Measurements from ENCODE around the gene GLB1L.
"Not testable (repeated sequence)": the region's sequence is repeated elsewhere in the genome, so short reads cannot be mapped to it uniquely, and the experiment has no call there.

GLB1L gene

GRCh38 chr2:219280651-219281050 is 35.4 kb upstream of the GLB1L start:
- DNase-seq (ENCODE audit: low read depth in 2 of 2), result no peak

DNA sequence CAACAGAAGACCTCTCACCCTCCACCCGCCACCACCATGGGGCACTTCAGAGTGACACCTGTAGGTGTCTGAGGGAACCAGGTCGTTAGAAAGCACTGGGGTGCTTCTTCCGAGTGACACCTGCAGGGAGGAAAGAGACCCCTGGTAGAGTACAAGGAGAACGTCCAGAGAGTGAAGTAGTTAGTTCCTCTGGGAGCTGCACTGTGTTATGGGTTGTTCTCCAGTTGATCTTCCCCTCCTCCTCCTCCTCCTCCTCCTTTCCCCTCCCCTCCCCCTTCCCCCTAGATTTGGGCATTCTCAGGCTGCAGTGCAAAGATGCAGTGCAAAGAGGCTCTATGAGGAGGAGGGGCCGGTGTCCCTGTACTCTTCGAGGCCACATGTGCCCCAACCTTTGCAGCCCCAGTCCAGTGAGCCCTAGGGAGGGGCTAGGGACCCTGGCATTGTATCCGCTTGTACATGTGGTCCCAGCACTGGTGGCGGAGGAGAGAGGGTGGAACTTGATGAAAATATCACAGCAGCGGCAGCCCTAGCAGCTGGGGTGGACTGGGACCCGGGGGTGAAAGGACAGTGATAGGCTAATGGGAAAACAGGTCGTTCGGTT is 34.8 kb upstream of the GLB1L start:
- DNase-seq (ENCODE audit: low read depth in 2 of 2), result no peak

DNA sequence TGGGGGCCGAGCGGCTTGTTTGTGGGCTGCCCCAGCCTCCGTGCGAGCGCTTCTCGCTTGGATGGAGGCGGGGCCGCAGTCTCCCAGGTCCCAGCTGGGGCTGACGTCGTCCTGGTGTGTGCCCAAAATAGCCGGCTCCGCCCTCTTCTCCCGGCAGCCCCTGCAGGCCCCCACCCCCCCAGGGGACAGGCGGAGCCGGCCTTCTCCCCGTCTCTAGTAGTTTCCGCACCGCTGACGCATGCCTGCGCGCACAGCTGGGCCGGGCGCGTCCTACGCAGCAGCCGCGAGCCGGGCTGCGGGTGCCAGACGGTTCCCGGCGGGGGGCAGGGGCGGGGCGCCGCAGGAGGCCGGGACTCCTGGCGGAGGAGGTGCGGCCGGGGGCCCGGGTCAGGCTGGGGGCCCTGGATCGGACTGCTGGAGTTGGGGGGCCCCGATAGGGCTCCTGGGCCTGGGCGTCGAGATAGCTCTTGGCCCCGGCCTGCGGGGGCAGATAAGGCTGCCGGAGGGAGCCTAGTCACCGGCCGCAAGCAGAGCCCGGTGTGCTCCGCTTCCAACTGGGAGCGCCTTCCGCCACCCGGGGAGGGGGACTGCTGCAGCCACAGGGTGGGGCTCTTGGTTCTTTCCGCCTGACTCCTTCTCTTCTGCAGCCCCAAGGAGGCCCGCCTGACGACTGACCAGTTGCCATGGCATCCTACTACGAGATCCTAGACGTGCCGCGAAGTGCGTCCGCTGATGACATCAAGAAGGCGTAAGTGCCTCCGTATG is 34.1 kb upstream of the GLB1L start, which contains the start of gene DNAJB2:
DNAJB2 (plus strand) TSS at position 216 of the 765 bp plus-strand sequence; CDS start at position 684, 468 bp downstream.
- DNase-seq (ENCODE audit: low read depth in 2 of 2), result peak; percentile 98 to 99

DNA sequence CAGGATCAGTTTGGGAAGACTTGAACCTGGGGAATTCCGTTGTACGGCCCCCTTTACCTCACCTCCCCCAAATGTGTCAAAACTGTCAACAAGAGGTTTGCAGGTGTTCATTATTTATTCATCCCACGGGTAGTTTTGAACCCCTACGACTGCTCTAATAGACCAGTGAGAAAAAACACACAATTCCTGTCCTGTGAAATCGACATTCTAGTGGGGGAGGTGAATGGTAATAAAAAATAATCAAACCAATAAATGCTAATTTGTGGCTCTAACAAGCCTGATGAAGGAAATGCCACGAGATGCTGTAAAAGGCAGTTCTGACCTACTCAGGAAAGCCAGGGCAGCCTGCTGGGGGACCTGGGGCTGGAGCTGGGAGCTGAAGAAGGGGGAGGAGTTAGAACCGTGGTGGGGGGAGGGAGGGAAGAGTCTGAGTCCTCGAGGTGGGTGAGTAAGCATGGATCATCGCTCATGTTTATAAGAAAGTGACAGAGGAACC is 33.5 kb upstream of the GLB1L start:
- no peak for DNase-seq (ENCODE audit: low read depth in 2 of 2)

DNA sequence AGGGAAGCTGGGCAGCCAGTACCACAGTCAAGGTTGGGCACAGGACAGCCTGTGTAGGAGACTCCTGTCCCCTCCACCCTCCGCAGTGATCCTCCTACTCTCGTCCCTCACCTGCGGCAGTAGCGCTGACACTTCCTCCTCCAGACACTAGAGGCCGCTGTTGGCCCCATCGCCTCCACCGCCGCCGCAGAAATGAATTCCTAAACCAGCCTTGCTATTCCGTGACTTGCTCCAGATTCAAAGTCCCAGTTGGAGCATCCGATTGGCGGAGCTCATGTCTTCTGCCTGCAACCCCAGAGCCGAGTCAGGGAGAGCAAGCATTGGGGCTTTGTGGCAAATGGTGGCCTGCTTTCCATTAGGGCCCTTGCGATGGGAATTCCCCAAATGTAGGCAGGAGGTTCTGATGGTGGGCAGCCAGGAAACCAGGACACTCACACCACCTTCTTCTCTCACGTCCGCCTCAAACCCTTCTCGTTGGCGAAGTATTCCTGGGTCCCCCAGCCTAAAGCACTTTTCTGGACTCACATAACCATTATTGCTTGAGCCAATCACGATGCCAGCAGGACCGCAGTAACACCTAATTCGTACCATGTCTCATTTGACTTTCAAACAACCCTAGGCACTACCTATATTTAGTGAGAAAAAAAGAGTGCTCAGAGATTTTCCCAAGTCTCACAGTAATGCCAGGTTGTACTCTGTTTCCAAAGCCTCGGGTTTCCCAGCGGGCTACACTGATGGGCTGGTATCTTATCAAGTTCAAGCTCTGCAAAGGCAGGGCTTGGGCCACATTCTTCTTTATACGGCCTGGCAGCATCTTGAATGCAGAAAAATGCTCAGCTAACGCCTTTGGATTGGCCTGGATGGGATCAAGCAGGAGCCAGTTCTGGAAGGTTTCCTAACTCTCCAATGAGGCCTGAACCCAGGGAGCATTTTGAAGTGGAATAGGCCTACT is 32.7 kb upstream of the GLB1L start:
- peak; percentile 42 to 57 for DNase-seq (ENCODE audit: low read depth in 2 of 2)

DNA sequence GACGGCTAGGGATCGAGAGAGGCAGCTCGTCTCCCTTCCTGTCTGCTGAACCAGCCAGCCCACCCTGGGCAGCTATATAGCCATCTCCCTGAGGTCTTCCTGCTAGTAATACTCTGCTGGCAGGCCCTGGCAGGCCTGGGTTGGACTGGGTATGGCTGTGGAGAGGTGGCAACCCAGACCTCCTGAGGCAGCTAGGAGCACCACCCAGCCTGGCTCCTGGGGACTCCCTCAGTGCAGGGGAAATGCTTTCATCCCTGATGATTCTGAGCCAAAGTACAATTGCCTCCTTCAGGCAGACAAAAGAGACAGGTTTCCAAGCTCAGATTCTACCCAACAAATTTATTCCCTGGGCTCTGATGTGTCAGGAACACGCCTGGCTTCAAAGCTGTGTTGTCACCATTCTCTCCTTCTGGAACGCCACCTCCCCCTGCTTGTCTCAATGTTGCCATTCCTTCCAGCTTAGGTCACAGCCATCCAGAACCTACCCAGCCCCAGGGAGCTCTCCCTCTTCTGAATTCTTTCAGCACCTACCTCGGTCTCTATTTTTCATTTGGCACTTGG is 29.2 kb upstream of the GLB1L start:
- DNase-seq (ENCODE audit: low read depth in 2 of 2), result no peak

GRCh38 chr2:219273937-219274336 is 28.7 kb upstream of the GLB1L start:
- DNase-seq (ENCODE audit: low read depth in 2 of 2), result no peak

- no peak for DNase-seq (ENCODE audit: low read depth in 2 of 2)
Observed at GRCh38 chr2:219272995-219273394, 27.8 kb upstream of the GLB1L start.

GRCh38 chr2:219272356-219272755 is 27.1 kb upstream of the GLB1L start:
- DNase-seq (ENCODE audit: low read depth in 2 of 2), result no peak

DNA sequence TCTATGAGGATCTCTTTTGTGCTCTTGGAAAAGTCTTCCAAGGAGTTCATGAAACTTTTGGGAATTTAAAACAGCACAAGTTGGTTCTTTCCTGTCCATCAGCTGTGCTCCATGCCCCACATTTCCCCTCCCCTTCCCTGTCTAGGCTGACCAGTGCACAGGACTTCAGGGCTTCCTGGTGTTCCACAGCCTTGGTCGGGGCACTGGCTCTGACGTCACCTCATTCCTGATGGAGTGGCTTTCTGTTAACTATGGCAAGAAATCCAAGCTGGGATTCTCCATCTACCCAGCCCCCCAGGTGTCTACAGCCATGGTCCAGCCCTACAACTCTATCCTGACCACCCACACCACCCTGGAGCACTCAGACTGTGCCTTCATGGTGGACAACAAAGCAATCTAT is 25.8 kb upstream of the GLB1L start:
- no peak for DNase-seq (ENCODE audit: low read depth in 2 of 2)

- DNase-seq (ENCODE audit: low read depth in 2 of 2), result no peak
Observed at GRCh38 chr2:219270055-219270372, 24.8 kb upstream of the GLB1L start.

DNA sequence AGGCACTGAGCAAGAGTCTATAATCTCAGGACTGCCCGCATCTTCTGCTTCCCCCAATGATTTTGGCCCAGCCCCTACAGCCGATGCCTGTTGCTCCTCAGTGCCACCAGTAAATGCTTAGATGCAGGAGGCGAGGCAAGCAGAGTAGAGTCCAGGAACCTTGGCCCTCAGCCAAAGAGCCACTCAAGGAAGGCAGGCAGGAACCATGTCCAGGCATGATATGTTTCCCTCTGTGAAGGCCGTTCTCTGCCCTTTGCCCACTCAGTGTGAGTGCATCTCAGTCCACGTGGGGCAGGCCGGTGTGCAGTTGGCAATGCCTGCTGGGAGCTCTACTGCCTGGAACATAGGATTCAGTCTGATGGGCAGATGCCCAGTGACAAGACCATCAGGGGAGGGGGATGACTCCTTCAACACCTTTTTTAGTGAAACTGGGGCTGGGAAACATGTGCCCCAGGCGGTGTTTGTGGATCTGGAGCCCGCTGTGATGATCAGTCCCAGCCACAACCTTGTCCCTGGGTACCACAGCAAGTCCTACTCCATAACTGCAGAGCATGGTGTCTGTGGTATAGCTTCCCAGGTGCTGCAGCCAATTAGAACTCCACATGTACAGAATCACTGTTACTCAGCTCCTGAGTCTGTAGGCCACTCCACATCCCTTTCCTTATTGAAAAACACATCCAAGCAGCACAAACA is 24.3 kb upstream of the GLB1L start:
- no peak for DNase-seq (ENCODE audit: low read depth in 2 of 2)

- no peak for DNase-seq (ENCODE audit: low read depth in 2 of 2)
Observed at GRCh38 chr2:219268294-219268693, 23.1 kb upstream of the GLB1L start.

GRCh38 chr2:219266886-219267285 is 21.6 kb upstream of the GLB1L start:
- DNase-seq (ENCODE audit: low read depth in 2 of 2), result no peak

- no peak for DNase-seq (ENCODE audit: low read depth in 2 of 2)
Observed at GRCh38 chr2:219266232-219266631, 21.0 kb upstream of the GLB1L start.

DNA sequence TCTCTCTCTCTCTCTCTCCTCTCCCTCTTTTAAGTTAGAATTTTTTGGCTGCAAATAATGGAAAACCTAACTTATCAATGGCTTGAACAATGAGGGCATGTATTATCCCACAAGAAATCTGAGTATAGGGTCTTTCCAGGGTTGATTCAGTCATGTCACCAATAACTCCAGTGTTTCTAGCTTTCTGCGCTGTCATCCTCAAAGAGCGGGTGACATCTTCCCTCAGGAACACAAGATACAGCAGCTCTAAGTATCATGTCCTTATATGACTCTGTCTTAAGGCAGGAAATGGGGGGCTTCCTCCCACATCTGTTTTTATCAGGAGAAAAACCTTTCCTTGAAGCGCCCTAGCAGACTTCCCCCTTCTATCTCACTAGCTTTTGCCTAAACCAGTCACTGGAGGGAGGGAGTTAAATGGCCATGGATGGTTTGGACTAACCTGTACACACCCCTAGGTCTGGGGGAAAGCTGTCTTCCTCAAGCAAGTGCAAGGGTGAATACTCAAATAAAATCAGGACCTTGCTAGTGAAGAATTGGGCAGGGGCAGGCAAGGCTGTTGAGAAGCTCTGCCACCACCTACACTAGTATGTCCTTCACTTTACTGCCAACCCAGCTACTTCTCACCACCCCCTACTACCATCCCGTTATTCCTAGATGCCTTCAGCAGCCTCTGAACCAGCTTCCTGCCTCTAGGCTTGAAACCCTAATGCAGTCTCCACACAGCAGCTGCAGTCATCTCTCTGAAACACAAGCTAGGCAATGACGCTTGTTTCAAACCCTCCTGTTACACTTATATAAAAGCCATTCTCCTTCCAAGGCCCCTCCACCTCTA is 16.0 kb upstream of the GLB1L start:
- DNase-seq (ENCODE audit: low read depth in 2 of 2), result no peak

DNA sequence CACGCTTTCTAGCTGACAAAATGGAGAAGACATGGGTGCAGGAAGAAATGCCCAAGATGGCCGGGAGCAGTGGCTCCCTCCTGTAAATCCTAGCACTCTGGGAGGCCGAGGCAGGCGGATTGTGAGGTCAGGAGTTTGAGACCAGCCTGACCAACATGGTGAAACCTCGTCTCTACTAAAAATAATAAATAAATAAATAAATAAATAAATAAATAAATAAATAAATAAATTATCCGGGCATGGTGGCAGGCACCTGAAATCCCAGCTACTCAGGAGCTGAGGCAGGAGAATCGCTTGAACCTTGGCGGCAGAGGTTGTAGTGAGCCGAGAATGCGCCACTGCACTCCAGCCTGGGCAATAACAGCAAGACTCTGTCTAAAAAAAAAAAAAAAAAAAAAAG is 13.7 kb upstream of the GLB1L start:
- DNase-seq (ENCODE audit: low read depth in 2 of 2), result not testable (repeated sequence)

DNA sequence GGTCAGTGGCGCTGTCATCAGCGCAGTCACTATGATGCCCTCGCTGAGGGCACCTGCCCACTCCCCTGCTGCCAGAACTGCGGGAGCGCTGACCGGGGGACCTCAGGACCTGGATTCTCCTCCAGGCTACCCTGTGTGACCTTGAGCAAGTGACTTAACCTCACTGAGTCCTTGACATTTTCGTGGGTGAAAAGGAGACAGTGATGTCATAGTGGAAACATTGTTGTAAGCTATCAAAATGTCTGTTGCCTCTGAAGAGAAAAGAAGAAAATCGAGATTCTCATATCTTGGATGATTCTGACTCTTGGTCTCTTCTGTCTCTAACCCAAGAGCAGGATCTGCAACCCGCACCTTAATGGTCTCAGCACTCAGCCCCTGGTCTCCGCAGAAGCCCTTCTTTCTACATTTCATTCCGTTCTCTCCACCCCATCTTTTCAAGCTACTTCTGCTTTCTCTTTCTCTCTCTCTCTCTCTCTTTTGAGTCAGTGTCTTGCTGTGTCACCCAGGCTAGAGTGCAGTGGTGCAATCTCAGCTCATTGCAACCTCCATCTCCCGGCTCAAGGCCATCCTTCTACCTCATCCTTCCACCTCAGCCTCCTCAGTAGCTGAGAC is 9.5 kb upstream of the GLB1L start:
- DNase-seq (ENCODE audit: low read depth in 2 of 2), result no peak

- peak; percentile 80 to 81 for DNase-seq (ENCODE audit: low read depth in 2 of 2)
Observed at GRCh38 chr2:219253753-219254589, 8.7 kb upstream of the GLB1L start, which contains the start of gene TUBA4A. TSS of gene TUBA4A (minus strand) at chr2:219253918. CDS start at chr2:219253858, 60 bp downstream.

All from activated CD8-positive, alpha-beta memory T cell treated with anti-CD3 and anti-CD28 coated beads for 4 hours (primary cell).